ENCODE results near the gene ADGRL3.

ADGRL3 gene

GRCh38 chr4:61571761-61572559, 371.8 kb downstream of the ADGRL3 start:
- TF ChIP-seq CTCF (IDR thresholded peaks at IDR 0.05), result no peak

GRCh38 chr4:61575796-61576195, 375.7 kb downstream of the ADGRL3 start:
- TF ChIP-seq CTCF (IDR thresholded peaks at IDR 0.05), result no peak

DNA sequence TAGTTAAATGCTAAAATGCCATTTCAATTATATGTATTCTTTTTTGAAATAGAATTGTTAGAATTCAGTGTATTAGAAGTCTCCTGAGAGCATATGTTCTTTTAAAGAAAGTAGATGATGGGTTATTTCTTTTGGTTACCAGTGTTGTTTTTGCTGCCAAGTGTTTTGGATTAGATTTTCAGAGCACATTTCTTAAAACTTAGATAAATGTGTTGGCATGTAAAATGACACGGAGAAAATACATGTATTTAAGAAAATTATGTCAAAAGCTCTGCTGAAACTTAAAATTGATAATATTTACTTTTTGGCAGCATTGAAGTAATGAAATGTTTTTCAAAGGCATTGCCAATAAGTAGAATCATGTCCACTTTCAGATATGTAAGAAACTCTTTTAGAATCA, 379.7 kb downstream of the ADGRL3 start:
- no peak for TF ChIP-seq CTCF (IDR thresholded peaks at IDR 0.05)

DNA sequence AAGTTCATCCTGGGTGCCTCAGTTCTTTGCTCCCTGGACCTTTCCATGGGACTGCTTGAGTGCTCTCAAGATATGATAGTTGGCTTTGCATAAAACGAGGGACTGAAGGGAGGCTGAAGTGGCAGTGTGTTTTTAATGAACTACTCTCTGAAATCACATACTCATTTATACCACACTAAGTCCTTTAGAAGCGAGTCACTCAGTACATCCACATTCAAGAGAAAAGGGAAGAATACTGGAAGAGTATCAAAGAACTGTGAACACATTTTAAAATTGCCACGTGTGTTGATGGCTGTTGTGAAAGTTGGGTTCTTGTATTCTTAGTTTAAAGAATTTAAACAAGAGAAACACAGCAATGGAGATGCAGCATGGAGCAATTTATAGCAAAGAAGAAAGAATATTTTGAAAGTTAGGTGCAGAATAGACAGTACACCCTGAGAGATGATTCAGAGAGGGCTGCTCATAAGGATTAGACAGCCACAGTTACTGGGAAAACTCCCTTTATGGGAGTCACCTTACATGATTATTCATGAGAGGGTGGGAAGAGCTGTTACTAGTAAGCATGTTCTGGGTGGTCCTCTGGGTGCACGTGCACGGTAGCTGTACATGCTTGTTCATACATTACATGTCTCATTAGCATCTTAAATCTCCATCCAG, 380.7 kb downstream of the ADGRL3 start:
- no peak for TF ChIP-seq CTCF (IDR thresholded peaks at IDR 0.05)

DNA sequence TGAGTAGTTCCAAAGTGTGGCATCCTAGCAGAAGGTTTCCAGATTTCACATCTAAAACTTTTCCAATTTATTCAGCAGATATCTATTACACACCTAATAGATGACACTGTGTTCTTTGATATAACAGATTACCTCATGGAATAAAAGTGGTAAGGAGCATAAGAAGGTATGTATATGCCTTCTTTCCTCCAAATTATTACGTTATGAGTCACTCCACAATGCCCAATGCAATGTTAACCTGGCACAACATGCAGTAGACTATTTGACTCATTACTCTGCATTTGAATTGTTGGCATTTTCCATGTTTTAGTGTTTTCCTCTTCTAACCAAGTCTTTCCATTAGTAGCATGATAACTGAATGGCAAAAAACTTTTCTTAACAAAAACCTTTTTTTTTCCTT, 383.6 kb downstream of the ADGRL3 start:
- TF ChIP-seq CTCF (IDR thresholded peaks at IDR 0.05), result no peak

DNA sequence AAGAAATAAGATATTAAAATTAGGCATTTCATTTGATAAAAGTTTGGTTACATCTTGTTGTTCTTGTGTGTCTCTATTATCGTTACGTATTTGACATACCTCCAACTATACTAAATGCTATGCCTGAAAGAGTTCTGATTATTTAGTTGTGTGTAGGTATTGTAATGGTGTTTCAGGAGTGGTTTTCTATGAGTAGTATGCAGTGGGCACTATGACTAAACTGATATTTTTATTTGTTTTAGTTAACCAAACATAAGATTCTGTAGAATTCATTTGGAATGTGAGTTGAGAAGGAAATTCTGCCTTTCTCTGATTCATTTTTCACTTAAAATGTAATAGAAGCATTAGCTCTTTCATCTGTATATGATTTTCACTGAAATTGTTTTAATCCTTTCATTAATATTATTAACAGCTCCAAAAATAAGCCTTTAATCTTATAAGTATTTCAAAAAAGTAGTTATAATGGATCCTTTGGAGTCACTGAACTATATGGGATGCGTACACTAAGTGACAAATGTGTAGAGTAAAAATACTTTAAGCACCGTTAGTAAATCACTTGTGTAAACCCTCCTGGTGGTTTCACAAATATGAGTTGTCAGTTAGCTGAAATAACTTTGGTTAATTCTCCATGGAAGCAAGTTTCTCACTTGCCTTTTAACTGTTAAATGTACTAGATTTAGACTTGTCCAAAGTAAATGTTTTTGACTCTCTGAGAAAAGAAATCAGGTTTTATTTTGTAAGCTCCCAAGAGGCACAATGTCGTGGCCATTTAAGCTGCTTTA, 388.7 kb downstream of the ADGRL3 start:
- TF ChIP-seq CTCF (IDR thresholded peaks at IDR 0.05), result no peak

DNA sequence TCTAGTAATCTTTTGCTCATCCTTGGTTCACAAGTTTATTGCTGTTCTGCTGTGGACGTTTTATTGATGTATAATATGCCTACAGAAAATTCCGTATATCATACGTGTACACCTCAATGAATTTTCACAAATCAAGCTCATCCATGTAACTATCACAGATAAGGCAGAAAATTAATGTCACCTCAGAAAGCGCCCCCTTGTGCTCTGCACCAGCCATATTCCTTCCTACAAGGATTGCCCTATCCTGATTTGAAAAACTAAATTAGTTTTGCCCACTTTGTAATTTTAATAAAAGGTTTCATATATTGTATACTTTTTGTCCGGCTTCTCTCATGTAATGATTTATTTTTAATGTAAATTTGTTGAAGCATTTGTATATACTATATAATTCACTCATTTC, 390.8 kb downstream of the ADGRL3 start:
- peak; percentile 24; the same call in 1 of the 2 replicates for TF ChIP-seq CTCF (IDR thresholded peaks at IDR 0.05)

Data from LNCAP (cell line).